Ascending aorta (tissue), 2 donors: ENCODE results near the gene TMEM259. TPM values are rescaled to one million over a fixed set of nuclear protein-coding genes. Genes with fewer than 3 reads are reported as not detected.
A peak's percentile ranks its signal among the peaks of the same experiment; 100 is the strongest.

Experiments
- DNase-seq, 2 donors: peaks; one replicate each; pipeline ENCODE4 v3.0.0-alpha.2; 2019; ENCODE audit warnings: low spot score in 2 of 2
- H3K27ac ChIP-seq, 2 donors: fragments of 200-600 bp; sonication (generic); one replicate each; pipeline ENCODE4 v1.5.1; 2016 to 2017; ENCODE audit warnings: mild to moderate bottlenecking in 1 of 2
- H3K27me3 ChIP-seq: fragments of 200-600 bp; sonication (generic); one replicate; pipeline ENCODE4 v1.5.1; 2017
- H3K36me3 ChIP-seq, 2 donors: fragments of 200-600 bp; sonication (generic); one replicate each; pipeline ENCODE4 v1.5.1; 2016
- H3K4me1 ChIP-seq, 2 donors: fragments of 200-600 bp; sonication (generic); one replicate each; pipeline ENCODE4 v1.5.1; 2016 to 2017; ENCODE audit warnings: mild to moderate bottlenecking in 1 of 2
- H3K4me3 ChIP-seq, 2 donors: fragments of 200-600 bp; sonication (generic); one replicate each; pipeline ENCODE4 v1.5.1; 2016 to 2017; ENCODE audit warnings: mild to moderate bottlenecking in 1 of 2
- H3K9me3 ChIP-seq, 2 donors: fragments of 200-600 bp; sonication (generic); one replicate each; pipeline ENCODE4 v1.5.1; 2016
- CTCF ChIP-seq, 3 experiments: fragments of 200-600 bp in 2 of 3; fragments of 450-650 bp in 1 of 3; sonication (generic) in 2 of 3; IDR thresholded peaks; one replicate each; pipeline ENCODE4 v1.5.1; 2016 to 2019; ENCODE audit warnings: antibody characterized with exemption in 3 of 3, mild to moderate bottlenecking in 1 of 3, moderate library complexity in 1 of 3
- intact Hi-C: fragments of 100-400 bp; cut with DNase I; formaldehyde crosslinking; loops from one replicate; pipeline ENCODE4 v1.15.1; 2023
- total RNA-seq: library from RNA; depleted of rRNA; stranded (reverse); fragments of >200 nt; gene quantifications from one replicate; pipeline ENCODE4 v1.1.0, GENCODE V29; 2016

Gene TMEM259
- total RNA-seq, 1 donor from 2014 or later = 452 TPM

- no peaks in the 10 kb centered on the region for H3K4me1 ChIP-seq
- intact Hi-C loops = no loop called here
- no peak overlapping the region for H3K27ac ChIP-seq
- H3K27me3 ChIP-seq = no peaks in the 10 kb centered on the region
- DNase-seq = no peak
- no peak overlapping the region for H3K4me3 ChIP-seq
- peaks cover 7 to 8% of the 10 kb centered on the region in 2 donors for H3K9me3 ChIP-seq
- TF ChIP-seq CTCF (IDR thresholded peaks at IDR 0.05) = no peak
- peaks cover 6 to 19% of the 10 kb centered on the region in 2 donors for H3K36me3 ChIP-seq
Measured at GRCh38 chr19:974564-975257, 46.2 kb downstream of the TMEM259 start.

GRCh38 chr19:973726-974563, 47.0 kb downstream of the TMEM259 start:
- no peaks in the 10 kb centered on the region for H3K4me1 ChIP-seq
- no peak for DNase-seq
- no peak overlapping the region for H3K27ac ChIP-seq
- no peaks in the 10 kb centered on the region for H3K27me3 ChIP-seq
- no peak for TF ChIP-seq CTCF (IDR thresholded peaks at IDR 0.05)
- peaks cover 7 to 8% of the 10 kb centered on the region in 2 donors for H3K9me3 ChIP-seq
- intact Hi-C loops = no loop called here
- peaks cover 6 to 24% of the 10 kb centered on the region in 2 donors for H3K36me3 ChIP-seq
- no peak overlapping the region for H3K4me3 ChIP-seq

GRCh38 chr19:972281-972680, 48.6 kb downstream of the TMEM259 start:
- Histone ChIP-seq H3K27me3 (no peaks in the 10 kb centered on the region), H3K4me3 (no peak overlapping the region), H3K36me3 (peaks cover 13 to 31% of the 10 kb centered on the region in 2 donors), H3K9me3 (peaks cover 7 to 8% of the 10 kb centered on the region in 2 donors), H3K27ac (no peak overlapping the region), H3K4me1 (no peaks in the 10 kb centered on the region)
- DNase-seq = no peak
- intact Hi-C loops = no loop called here
- no peak for TF ChIP-seq CTCF (IDR thresholded peaks at IDR 0.05)

GRCh38 chr19:971795-972194, 49.1 kb downstream of the TMEM259 start:
- Histone ChIP-seq H3K4me1 (no peaks in the 10 kb centered on the region), H3K36me3 (peaks cover 13 to 32% of the 10 kb centered on the region in 2 donors), H3K27me3 (no peaks in the 10 kb centered on the region), H3K27ac (no peak overlapping the region), H3K9me3 (peaks cover 7 to 8% of the 10 kb centered on the region in 2 donors), H3K4me3 (no peak overlapping the region)
- intact Hi-C loops = no loop called here
- TF ChIP-seq CTCF (IDR thresholded peaks at IDR 0.05) = no peak
- DNase-seq = no peak

- intact Hi-C loops = no loop called here
- peaks cover 13 to 37% of the 10 kb centered on the region in 2 donors for H3K36me3 ChIP-seq
Measured at GRCh38 chr19:970695-971094, 50.2 kb downstream of the TMEM259 start.

More at GRCh38 chr19:970695-971094, 50.2 kb downstream of the TMEM259 start:
- no peak overlapping the region for H3K27ac ChIP-seq
- no peaks in the 10 kb centered on the region for H3K27me3 ChIP-seq
- H3K4me3 ChIP-seq = no peak overlapping the region
- TF ChIP-seq CTCF (IDR thresholded peaks at IDR 0.05) = peak in 2 of 3 experiments; percentile 22 to 38
- H3K4me1 ChIP-seq = no peaks in the 10 kb centered on the region
- peaks cover 7 to 8% of the 10 kb centered on the region in 2 donors for H3K9me3 ChIP-seq
- no peak for DNase-seq
